H9 (cell line): ENCODE data around the gene NIPAL1. TPM values are rescaled to one million over a fixed set of nuclear protein-coding genes. Genes with fewer than 3 reads are reported as not detected.

Experiments
- DNase-seq: peaks from one replicate; pipeline ENCODE4 v3.0.0-alpha.2; 2017
- H2AFZ ChIP-seq: one replicate; pipeline ENCODE4 v1.6.1; 2013; ENCODE audit warnings: mild to moderate bottlenecking, low read length, control low read depth, moderate library complexity
- H2AK5ac ChIP-seq: 2 replicates; pipeline ENCODE4 v1.6.1; 2013; ENCODE audit warnings: low read length, control low read depth, mixed read lengths; ENCODE audit not compliant: insufficient read length
- H2BK120ac ChIP-seq: one replicate; pipeline ENCODE4 v1.6.1; 2013; ENCODE audit warnings: low read depth, mild to moderate bottlenecking, low read length, control low read depth, inconsistent platforms; ENCODE audit not compliant: poor library complexity, severe bottlenecking
- H2BK12ac ChIP-seq: 2 replicates; pipeline ENCODE4 v1.6.1; 2013; ENCODE audit warnings: low read length, control low read depth, mixed read lengths, low read depth; ENCODE audit not compliant: insufficient read length
- H2BK15ac ChIP-seq: 2 replicates; pipeline ENCODE4 v1.6.1; 2013; ENCODE audit warnings: low read depth, low read length, control low read depth
- H2BK20ac ChIP-seq: one replicate; pipeline ENCODE4 v1.6.1; 2013; ENCODE audit warnings: low read depth, mild to moderate bottlenecking, low read length, control low read depth, inconsistent platforms; ENCODE audit not compliant: poor library complexity, severe bottlenecking
- H2BK5ac ChIP-seq: 2 replicates; pipeline ENCODE4 v1.6.1; 2013; ENCODE audit warnings: low read length, control low read depth, mixed read lengths; ENCODE audit not compliant: insufficient read length
- H3K14ac ChIP-seq: 2 replicates; pipeline ENCODE4 v1.6.1; 2013; ENCODE audit warnings: low read length, control low read depth; ENCODE audit not compliant: insufficient read depth
- H3K18ac ChIP-seq: 2 replicates; pipeline ENCODE4 v1.6.1; 2013; ENCODE audit warnings: low read depth, mild to moderate bottlenecking, mixed read lengths, low read length, control low read depth; ENCODE audit not compliant: insufficient read length
- H3K23ac ChIP-seq: 2 replicates; pipeline ENCODE4 v1.6.1; 2013; ENCODE audit warnings: low read length, control low read depth, mixed read lengths, low read depth; ENCODE audit not compliant: insufficient read length
- H3K23me2 ChIP-seq: 2 replicates; pipeline ENCODE4 v1.6.1; 2013; ENCODE audit warnings: low read depth, mild to moderate bottlenecking, mixed read lengths, low read length, control low read depth; ENCODE audit not compliant: insufficient read length, poor library complexity, severe bottlenecking
- H3K27ac ChIP-seq: 2 replicates; pipeline ENCODE4 v1.5.1; 2013; ENCODE audit warnings: low read length, control low read depth, mixed read lengths, low read depth; ENCODE audit not compliant: insufficient read length
- H3K27me3 ChIP-seq: 2 replicates; pipeline ENCODE4 v1.6.1; 2013; ENCODE audit warnings: low read length, control low read depth, inconsistent platforms; ENCODE audit not compliant: insufficient read depth
- H3K4ac ChIP-seq: 2 replicates; pipeline ENCODE4 v1.6.1; 2013; ENCODE audit warnings: low read depth, mild to moderate bottlenecking, control low read depth, inconsistent platforms, low read length, moderate library complexity
- H3K4me1 ChIP-seq: 2 replicates; pipeline ENCODE4 v1.6.1; 2013; ENCODE audit warnings: low read length, control low read depth, inconsistent platforms; ENCODE audit not compliant: insufficient read depth
- H3K4me2 ChIP-seq: 2 replicates; pipeline ENCODE4 v1.6.1; 2013; ENCODE audit warnings: low read length, control low read depth, mixed read lengths; ENCODE audit not compliant: insufficient read length, insufficient read depth
- H3K56ac ChIP-seq: 2 replicates; pipeline ENCODE4 v1.6.1; 2013; ENCODE audit warnings: low read depth, mild to moderate bottlenecking, mixed read lengths, low read length, control low read depth; ENCODE audit not compliant: insufficient read length
- H3K79me1 ChIP-seq: 2 replicates; pipeline ENCODE4 v1.6.1; 2013; ENCODE audit warnings: low read depth, mild to moderate bottlenecking, moderate library complexity, low read length, control low read depth, inconsistent platforms; ENCODE audit not compliant: insufficient read depth, poor library complexity, severe bottlenecking
- H3K79me2 ChIP-seq: 2 replicates; pipeline ENCODE4 v1.6.1; 2013; ENCODE audit warnings: low read length, control low read depth, inconsistent platforms; ENCODE audit not compliant: insufficient read depth
- H3K9ac ChIP-seq: 2 replicates; pipeline ENCODE4 v1.6.1; 2013; ENCODE audit warnings: low read length, control low read depth, mixed read lengths; ENCODE audit not compliant: insufficient read length; ENCODE audit errors: extremely low read depth
- H3K9me3 ChIP-seq: one replicate; pipeline ENCODE4 v1.6.1; 2013; ENCODE audit warnings: low read depth, low read length, inconsistent platforms; ENCODE audit not compliant: control insufficient read depth
- H3T11ph ChIP-seq: one replicate; pipeline ENCODE4 v1.6.1; 2013; ENCODE audit warnings: mild to moderate bottlenecking, low read length, control low read depth, inconsistent platforms
- H4K20me1 ChIP-seq: one replicate; pipeline ENCODE4 v1.6.1; 2013; ENCODE audit not compliant: control insufficient read depth, insufficient read length, insufficient read depth
- H4K5ac ChIP-seq: 2 replicates; pipeline ENCODE4 v1.6.1; 2013; ENCODE audit warnings: low read depth, mild to moderate bottlenecking, mixed read lengths, low read length, control low read depth; ENCODE audit not compliant: insufficient read length
- H4K8ac ChIP-seq: replicated peaks from 2 replicates; pipeline ENCODE4 v1.6.1; 2013; ENCODE audit warnings: low read length, control low read depth, mixed read lengths, low read depth; ENCODE audit not compliant: insufficient read length
- H4K91ac ChIP-seq: 2 replicates; pipeline ENCODE4 v1.6.1; 2013; ENCODE audit warnings: low read depth, mild to moderate bottlenecking, moderate library complexity, mixed read lengths, low read length, control low read depth; ENCODE audit not compliant: insufficient read length
- H3K27ac Mint-ChIP-seq, 3 experiments: 2 replicates in 2 of 3; 3 replicates in 1 of 3; pipeline ENCODE4 v1.8.0; 2020 to 2021; ENCODE audit warnings: mixed read lengths in 3 of 3, mild to moderate bottlenecking in 1 of 3, moderate library complexity in 1 of 3
- H3K27me3 Mint-ChIP-seq: 2 replicates; pipeline ENCODE4 v1.8.0; 2021; ENCODE audit warnings: low read depth, mild to moderate bottlenecking, moderate library complexity, mixed read lengths
- H3K36me3 Mint-ChIP-seq, 3 experiments: 2 replicates in 2 of 3; 3 replicates in 1 of 3; pipeline ENCODE4 v1.8.0; 2020 to 2021; ENCODE audit warnings: low read depth in 3 of 3, mixed read lengths in 3 of 3; ENCODE audit not compliant: insufficient read depth in 1 of 3
- H3K4me1 Mint-ChIP-seq, 2 experiments: 2 replicates each; pipeline ENCODE4 v1.8.0; 2020; ENCODE audit warnings: mixed read lengths in 2 of 2
- H3K4me3 Mint-ChIP-seq, 2 experiments: 2 replicates in 1 of 2; 3 replicates in 1 of 2; pipeline ENCODE4 v1.8.0; 2020 to 2021; ENCODE audit warnings: mild to moderate bottlenecking in 2 of 2, mixed read lengths in 2 of 2, moderate library complexity in 1 of 2
- H3K9me3 Mint-ChIP-seq, 2 experiments: 2 replicates in 1 of 2; 3 replicates in 1 of 2; pipeline ENCODE4 v1.8.0; 2020; ENCODE audit warnings: mild to moderate bottlenecking in 2 of 2, mixed read lengths in 2 of 2, moderate library complexity in 1 of 2
- CTCF ChIP-seq: fragments of 200-600 bp; sonication (generic); conservative IDR thresholded peaks from 3 replicates; pipeline ENCODE4 v1.8.0; 2021; ENCODE audit warnings: antibody characterized with exemption, mild to moderate bottlenecking
- WGBS: extraction: QIAGEN DNeasy Blood & Tissue Kit; methylation state at CpG from one replicate; pipeline ENCODE4 v1.1.7; 2013; ENCODE audit warnings: missing lambda C conversion rate, low lambda C conversion rate, mixed read lengths; ENCODE audit not compliant: insufficient read length; ENCODE audit errors: extremely low coverage; 5-methylcytosine and 5-hydroxymethylcytosine counted together
- total RNA-seq: library from RNA; stranded (reverse); gene quantifications from 2 replicates; pipeline ENCODE4 v1.2.1, GENCODE V29; 2021

NIPAL1 gene
- total RNA-seq, 1 experiment from 2014 or later: 16.9 TPM

- H2BK15ac ChIP-seq: no peak overlapping the region
- Mint-ChIP-seq H3K4me1 (no peaks in the 10 kb centered on the region), H3K27me3 (no peaks in the 10 kb centered on the region), H3K36me3 (no peaks in the 10 kb centered on the region), H3K27ac (no peak overlapping the region), H3K4me3 (no peak overlapping the region), H3K9me3 (no peaks in the 10 kb centered on the region; a peak in 1 of 5 replicates)
- no peak overlapping the region for H2BK5ac ChIP-seq
- no peak overlapping the region for H3T11ph ChIP-seq
- H4K20me1 ChIP-seq: no peaks in the 10 kb centered on the region
- H3K23ac ChIP-seq: no peak overlapping the region
- H4K91ac ChIP-seq: no peak overlapping the region
- H3K27ac ChIP-seq: no peak overlapping the region
- H2BK20ac ChIP-seq: no peak overlapping the region
- H3K14ac ChIP-seq: no peak overlapping the region
- no peaks in the 10 kb centered on the region for H3K79me1 ChIP-seq
- H3K9me3 ChIP-seq: no peaks in the 10 kb centered on the region
- H4K5ac ChIP-seq: no peak overlapping the region
- H3K4ac ChIP-seq: no peak overlapping the region
- H4K8ac ChIP-seq: no peak overlapping the region
- no peak overlapping the region for H3K9ac ChIP-seq
- WGBS: no CpG with 5 or more reads among the region's 9 CpGs
- no peaks in the 10 kb centered on the region for H3K23me2 ChIP-seq
- no peak overlapping the region for H2AFZ ChIP-seq
- no peaks in the 10 kb centered on the region for H3K4me1 ChIP-seq
- H3K79me2 ChIP-seq: no peaks in the 10 kb centered on the region
- no peak overlapping the region for H3K56ac ChIP-seq
- DNase-seq: no peak
- no peak overlapping the region for H3K18ac ChIP-seq
- no peak overlapping the region for H2AK5ac ChIP-seq
- H2BK120ac ChIP-seq: no peak overlapping the region
- no peak overlapping the region for H2BK12ac ChIP-seq
- H3K4me2 ChIP-seq: no peak overlapping the region
- TF ChIP-seq CTCF: no peak
- no peaks in the 10 kb centered on the region for H3K27me3 ChIP-seq
These were observed 51.0 kb downstream of the NIPAL1 start for GRCh38 chr4:48067536-48067935.
